ENCODE results near the gene CTNNA1. TPM values are rescaled to one million over a fixed set of nuclear protein-coding genes. Genes with fewer than 3 reads are reported as not detected.

The CTNNA1 gene
- total RNA-seq, 3 donors from 2014 or later: 347 to 457 (median 380) TPM

- peaks cover 7% of the 10 kb centered on the region for H3K36me3 ChIP-seq (ENCODE audit: low read depth)
- ATAC-seq (no peak), DNase-seq (no peak)
- intact Hi-C loops (cut with DNase I, micrococcal nuclease): no loop called here
- TF ChIP-seq, protein P1, sequence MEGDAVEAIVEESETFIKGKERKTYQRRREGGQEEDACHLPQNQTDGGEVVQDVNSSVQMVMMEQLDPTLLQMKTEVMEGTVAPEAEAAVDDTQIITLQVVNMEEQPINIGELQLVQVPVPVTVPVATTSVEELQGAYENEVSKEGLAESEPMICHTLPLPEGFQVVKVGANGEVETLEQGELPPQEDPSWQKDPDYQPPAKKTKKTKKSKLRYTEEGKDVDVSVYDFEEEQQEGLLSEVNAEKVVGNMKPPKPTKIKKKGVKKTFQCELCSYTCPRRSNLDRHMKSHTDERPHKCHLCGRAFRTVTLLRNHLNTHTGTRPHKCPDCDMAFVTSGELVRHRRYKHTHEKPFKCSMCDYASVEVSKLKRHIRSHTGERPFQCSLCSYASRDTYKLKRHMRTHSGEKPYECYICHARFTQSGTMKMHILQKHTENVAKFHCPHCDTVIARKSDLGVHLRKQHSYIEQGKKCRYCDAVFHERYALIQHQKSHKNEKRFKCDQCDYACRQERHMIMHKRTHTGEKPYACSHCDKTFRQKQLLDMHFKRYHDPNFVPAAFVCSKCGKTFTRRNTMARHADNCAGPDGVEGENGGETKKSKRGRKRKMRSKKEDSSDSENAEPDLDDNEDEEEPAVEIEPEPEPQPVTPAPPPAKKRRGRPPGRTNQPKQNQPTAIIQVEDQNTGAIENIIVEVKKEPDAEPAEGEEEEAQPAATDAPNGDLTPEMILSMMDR (IDR thresholded peaks at IDR 0.05): no peak
- no peaks in the 10 kb centered on the region for H3K4me1 ChIP-seq (ENCODE audit: low read depth)
- H3K4me3 ChIP-seq: no peak overlapping the region
- no peaks in the 10 kb centered on the region for H3K9me3 ChIP-seq
Observed at GRCh38 chr5:138815529-138815928, 62.3 kb downstream of the CTNNA1 start.

- Histone ChIP-seq H3K36me3 (ENCODE audit: low read depth) (peaks cover 4% of the 10 kb centered on the region), H3K4me3 (no peak overlapping the region), H3K4me1 (ENCODE audit: low read depth) (no peaks in the 10 kb centered on the region), H3K9me3 (no peaks in the 10 kb centered on the region)
- DNase-seq (no peak), ATAC-seq (no peak)
- intact Hi-C loops (cut with DNase I, micrococcal nuclease): no loop called here
- TF ChIP-seq, protein P1 (IDR thresholded peaks at IDR 0.05): no peak
Observed at GRCh38 chr5:138817241-138817640, 64.0 kb downstream of the CTNNA1 start.

- no peak for ATAC-seq
- no peaks in the 10 kb centered on the region for H3K36me3 ChIP-seq (ENCODE audit: low read depth)
- intact Hi-C loops (cut with DNase I, micrococcal nuclease): no loop called here
- TF ChIP-seq, protein P1 (IDR thresholded peaks at IDR 0.05): no peak
- no peak overlapping the region for H3K4me3 ChIP-seq
- no peak for DNase-seq
- H3K9me3 ChIP-seq: no peaks in the 10 kb centered on the region
- H3K4me1 ChIP-seq (ENCODE audit: low read depth): no peaks in the 10 kb centered on the region
Observed at GRCh38 chr5:138819081-138819480, 65.9 kb downstream of the CTNNA1 start.

DNA sequence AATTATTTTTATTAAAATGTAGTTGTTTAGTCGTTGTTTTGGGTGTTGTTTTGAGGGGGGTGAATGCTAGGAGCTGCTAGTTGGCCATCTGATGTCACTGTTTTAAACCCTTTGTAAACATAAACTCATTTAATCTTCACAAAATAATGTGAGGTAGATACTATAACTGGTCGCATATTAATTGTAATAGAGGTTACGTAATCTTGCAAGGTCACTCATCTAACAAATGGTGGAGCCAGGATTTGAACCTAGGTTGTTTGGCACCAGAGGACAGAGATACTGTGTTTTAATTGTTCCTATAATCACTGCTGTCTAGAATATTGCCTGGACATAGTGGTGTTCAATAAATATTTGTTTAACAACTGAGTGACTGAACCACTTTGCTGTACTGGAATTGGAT, 67.5 kb downstream of the CTNNA1 start:
- no peaks in the 10 kb centered on the region for H3K4me1 ChIP-seq (ENCODE audit: low read depth)
- DNase-seq (no peak), ATAC-seq (no peak)
- H3K36me3 ChIP-seq (ENCODE audit: low read depth): no peaks in the 10 kb centered on the region
- intact Hi-C loops (cut with DNase I, micrococcal nuclease): no loop called here
- TF ChIP-seq, protein P1 (IDR thresholded peaks at IDR 0.05): no peak
- no peaks in the 10 kb centered on the region for H3K9me3 ChIP-seq
- H3K4me3 ChIP-seq: no peak overlapping the region

GRCh38 chr5:138824516-138824915, 71.3 kb downstream of the CTNNA1 start:
- Histone ChIP-seq H3K36me3 (ENCODE audit: low read depth) (peaks cover 7% of the 10 kb centered on the region), H3K4me3 (no peak overlapping the region), H3K4me1 (ENCODE audit: low read depth) (no peaks in the 10 kb centered on the region), H3K9me3 (no peaks in the 10 kb centered on the region)
- ATAC-seq (no peak), DNase-seq (no peak)
- intact Hi-C loops (cut with DNase I, micrococcal nuclease): no loop called here
- TF ChIP-seq, protein P1 (IDR thresholded peaks at IDR 0.05): no peak

Measured in mucosa of descending colon (tissue), 3 donors.